ENCODE measurements around the gene SPATA6L. TPM values are rescaled to one million over a fixed set of nuclear protein-coding genes. Genes with fewer than 3 reads are reported as not detected.

SPATA6L gene
- total and polyA plus RNA-seq, 9 of the 15 experiments (the other 6 are each of a cell fraction or from before 2014, with no cell fraction given) = 0.03 to 1.00 (median 0.08) TPM; not detected in 4

- TF ChIP-seq CHD7 (IDR thresholded peaks at IDR 0.05; ENCODE audit: low read depth, low read length) (no peak), XRCC5 (IDR thresholded peaks at IDR 0.05; ENCODE audit: low read depth, low read length) (no peak)
These were observed 112.3 kb downstream of the SPATA6L start (continued) for GRCh38 chr9:4553951-4554381.

All from K562 (cell line).